Cardiac fibroblast (primary cell): ENCODE results near the gene NECAB2.

Experiments used
- DNase-seq, 2 donors: peaks; one replicate each; pipeline versions ENCODE4 v3.0.0 to v3.0.0-alpha.2; 2010; ENCODE audit warnings: low read depth in 2 of 2
- H3K4me3 ChIP-seq, 2 donors: replicated peaks in 1 of 2; 1 replicate in 1 of 2; 2 replicates in 1 of 2; pipeline ENCODE4 v1.5.1; 2011; ENCODE audit warnings: low read depth in 2 of 2, low read length in 2 of 2, mild to moderate bottlenecking in 2 of 2, moderate library complexity in 1 of 2
- CTCF ChIP-seq: IDR thresholded peaks from one replicate; pipeline ENCODE4 v1.5.1; 2011; ENCODE audit warnings: low read depth, mild to moderate bottlenecking, low read length, inconsistent platforms

The NECAB2 gene

DNA sequence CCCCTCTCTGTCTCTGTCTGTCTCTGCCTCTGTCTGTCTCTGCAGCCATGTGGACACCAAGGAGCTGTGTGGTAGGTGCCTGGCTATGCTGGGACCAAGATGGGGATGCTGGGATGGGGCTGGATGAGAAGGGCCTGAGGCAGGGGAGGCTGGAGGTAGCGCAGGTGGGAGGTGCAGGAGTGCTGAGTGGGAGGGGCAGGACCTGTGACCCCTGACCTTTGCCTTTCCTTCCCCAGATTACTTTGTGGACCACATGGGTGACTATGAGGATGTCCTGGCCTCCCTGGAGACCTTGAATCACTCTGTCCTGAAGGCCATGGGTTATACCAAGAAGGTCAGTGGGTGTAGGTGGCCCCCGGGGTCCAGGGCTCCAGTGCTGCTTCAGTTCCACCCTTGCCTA, 12.8 kb downstream of the NECAB2 start:
- no peak for TF ChIP-seq CTCF
- DNase-seq: no peak
- no peak overlapping the region for H3K4me3 ChIP-seq

DNA sequence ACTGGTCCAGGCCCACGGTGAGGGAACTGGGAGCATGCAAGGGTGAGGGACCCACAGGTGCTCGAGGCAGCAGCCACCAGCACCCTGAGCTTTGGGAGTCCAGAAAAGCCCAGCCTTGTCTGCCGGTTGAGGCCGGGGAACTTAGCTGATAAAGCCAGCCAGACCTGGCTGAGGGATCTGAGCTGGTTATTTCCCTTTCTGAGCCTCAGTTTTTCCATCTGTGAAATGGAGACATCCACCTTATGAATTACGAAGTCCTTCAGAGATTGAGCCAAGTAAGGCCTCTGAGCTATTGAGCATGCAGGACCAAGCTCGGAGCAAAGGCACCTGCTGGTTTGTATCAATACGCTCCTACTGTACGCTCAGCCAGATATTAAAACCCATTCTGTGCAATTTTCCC, 13.8 kb downstream of the NECAB2 start:
- no peak for TF ChIP-seq CTCF
- H3K4me3 ChIP-seq: no peak overlapping the region
- no peak for DNase-seq

DNA sequence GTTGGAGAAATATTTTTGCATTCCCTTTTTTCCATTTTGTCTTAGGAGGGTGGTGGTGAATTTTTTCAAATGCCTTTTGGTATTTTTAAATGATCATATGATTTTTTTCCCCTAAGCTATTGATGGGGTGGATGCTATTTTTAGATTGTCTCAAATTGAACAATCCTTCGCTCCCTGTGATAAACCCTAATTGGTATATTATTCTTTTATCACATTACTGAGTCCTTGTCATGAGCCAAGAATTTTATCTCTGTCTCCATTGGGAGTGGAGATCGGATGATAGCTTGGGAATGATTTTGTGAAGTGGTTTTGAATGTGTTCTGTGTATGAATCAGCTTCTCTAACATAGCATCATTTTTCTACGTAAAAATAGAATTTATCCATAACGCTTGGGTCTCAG, 15.4 kb downstream of the NECAB2 start:
- no peak for DNase-seq
- H3K4me3 ChIP-seq: no peak overlapping the region
- TF ChIP-seq CTCF: no peak

GRCh38 chr16:83989300-83989699, 21.3 kb downstream of the NECAB2 start:
- H3K4me3 ChIP-seq: no peak overlapping the region
- no peak for TF ChIP-seq CTCF
- no peak for DNase-seq

- DNase-seq: no peak
- H3K4me3 ChIP-seq: no peak overlapping the region
- TF ChIP-seq CTCF: no peak
These were observed 22.4 kb downstream of the NECAB2 start for GRCh38 chr16:83990492-83990891.

DNA sequence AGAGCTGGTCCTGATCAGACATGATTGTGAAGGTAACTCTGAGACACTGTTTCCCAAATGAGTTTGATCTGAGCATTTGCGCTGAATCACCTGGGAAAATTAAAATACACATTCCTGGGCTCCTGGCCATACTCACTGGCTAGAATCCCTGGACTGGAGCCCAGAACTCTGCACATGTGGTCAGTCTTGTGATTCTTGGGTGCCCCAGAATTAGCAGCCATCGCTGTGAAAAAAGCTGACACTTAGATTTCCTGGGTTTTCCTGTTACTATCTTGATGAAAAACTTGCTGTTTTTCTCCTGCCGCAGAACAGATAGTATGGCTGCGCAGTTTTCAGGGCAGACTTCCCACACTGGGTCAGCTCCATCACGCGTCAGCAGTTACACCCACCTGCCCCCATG, 24.6 kb downstream of the NECAB2 start:
- peak; percentile 81 to 84 for DNase-seq
- no peak overlapping the region for H3K4me3 ChIP-seq
- TF ChIP-seq CTCF: no peak

DNA sequence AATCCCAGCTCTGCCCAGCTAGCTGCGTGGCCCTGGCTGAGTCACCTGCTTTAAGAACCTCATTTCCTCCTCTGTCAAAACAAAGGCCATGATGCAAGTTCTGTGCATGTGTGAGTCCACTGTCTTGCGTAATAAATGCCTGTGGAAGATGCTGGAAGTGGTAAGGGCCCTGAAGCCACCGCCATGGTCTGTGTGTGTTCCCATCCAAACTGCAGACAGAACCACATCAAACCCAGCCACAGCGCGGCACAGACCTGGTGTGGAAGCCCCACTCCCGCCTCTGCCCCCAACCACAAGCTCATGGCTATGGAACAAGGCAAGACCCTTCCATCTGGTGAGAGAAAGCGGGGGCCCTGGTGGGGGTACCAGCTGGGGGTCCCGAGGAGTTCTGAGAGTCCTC, 26.0 kb downstream of the NECAB2 start:
- peak; percentile 90 to 98 for DNase-seq
- TF ChIP-seq CTCF: no peak
- H3K4me3 ChIP-seq: no peak overlapping the region
